GM23338 (cell line): ENCODE measurements around the gene DDX41. TPM values are rescaled to one million over a fixed set of nuclear protein-coding genes. Genes with fewer than 3 reads are reported as not detected.

Experiments
- ATAC-seq: fragments of 200-7000 bp; cut with Tn5 transposase; 3 replicates; pipeline ENCODE4 v1.9.1; 2020
- DNase-seq: peaks from one replicate; pipeline ENCODE4 v3.0.0-alpha.2; 2015; ENCODE audit warnings: low spot score
- H2AFZ ChIP-seq: fragments of 200-600 bp; sonication (generic); 2 replicates; pipeline ENCODE4 v1.8.0; 2016; ENCODE audit warnings: antibody characterized with exemption, mild to moderate bottlenecking, moderate library complexity
- H3F3A ChIP-seq: fragments of 200-600 bp; sonication (generic); replicated peaks from 2 replicates; pipeline ENCODE4 v1.8.0; 2017; ENCODE audit warnings: antibody characterized with exemption, mixed run types, low read depth
- H3K27ac ChIP-seq: fragments of 200-600 bp; sonication (generic); 2 replicates; pipeline ENCODE4 v1.6.1; 2016; ENCODE audit warnings: low read depth
- H3K27me3 ChIP-seq: fragments of 200-600 bp; sonication (generic); 2 replicates; pipeline ENCODE4 v1.8.0; 2016; ENCODE audit warnings: mild to moderate bottlenecking, mixed run types, moderate library complexity; ENCODE audit not compliant: insufficient read depth
- H3K36me3 ChIP-seq: fragments of 200-600 bp; sonication (generic); 2 replicates; pipeline ENCODE4 v1.8.0; 2016; ENCODE audit warnings: mild to moderate bottlenecking; ENCODE audit not compliant: insufficient read depth
- H3K4me1 ChIP-seq: fragments of 200-600 bp; sonication (generic); 2 replicates; pipeline ENCODE4 v1.8.0; 2016; ENCODE audit warnings: mild to moderate bottlenecking, moderate library complexity; ENCODE audit not compliant: insufficient read depth
- H3K4me2 ChIP-seq: fragments of 200-600 bp; sonication (generic); 2 replicates; pipeline ENCODE4 v1.7.1; 2017; ENCODE audit warnings: mixed run types
- H3K4me3 ChIP-seq: fragments of 200-600 bp; sonication (generic); 2 replicates; pipeline ENCODE4 v1.6.1; 2016; ENCODE audit warnings: mixed run types
- H3K79me2 ChIP-seq: fragments of 200-600 bp; sonication (generic); replicated peaks from 2 replicates; pipeline ENCODE4 v1.8.0; 2017; ENCODE audit warnings: mild to moderate bottlenecking; ENCODE audit not compliant: insufficient read depth
- H3K9me2 ChIP-seq: fragments of 200-600 bp; sonication (generic); 2 replicates; pipeline ENCODE4 v1.8.0; 2017; ENCODE audit not compliant: insufficient read depth
- H4K20me1 ChIP-seq: fragments of 200-600 bp; sonication (generic); replicated peaks from 2 replicates; pipeline ENCODE4 v1.8.0; 2017; ENCODE audit warnings: mild to moderate bottlenecking; ENCODE audit not compliant: insufficient read depth
- H3K27ac Mint-ChIP-seq: 2 replicates; pipeline ENCODE4 v1.8.0; 2020; ENCODE audit warnings: inconsistent platforms, mild to moderate bottlenecking, moderate library complexity, mixed read lengths
- H3K27me3 Mint-ChIP-seq: 3 replicates; pipeline ENCODE4 v1.8.0; 2022; ENCODE audit warnings: low read depth, mild to moderate bottlenecking, moderate library complexity, mixed read lengths, inconsistent platforms; ENCODE audit not compliant: insufficient read depth, poor library complexity
- H3K36me3 Mint-ChIP-seq: 3 replicates; pipeline ENCODE4 v1.8.0; 2021; ENCODE audit warnings: low read depth, mild to moderate bottlenecking, inconsistent platforms, moderate library complexity, mixed read lengths
- H3K4me1 Mint-ChIP-seq: 3 replicates; pipeline ENCODE4 v1.8.0; 2020; ENCODE audit warnings: mild to moderate bottlenecking, inconsistent platforms, mixed read lengths
- H3K4me3 Mint-ChIP-seq: 3 replicates; pipeline ENCODE4 v1.8.0; 2021; ENCODE audit warnings: moderate library complexity, mild to moderate bottlenecking, inconsistent platforms, mixed read lengths
- H3K9me3 Mint-ChIP-seq: 3 replicates; pipeline ENCODE4 v1.8.0; 2020; ENCODE audit warnings: moderate library complexity, mild to moderate bottlenecking, inconsistent platforms, mixed read lengths
- CREB1 ChIP-seq: fragments of 250-450 bp; sonication (Bioruptor Pico); IDR thresholded peaks from 2 replicates; pipeline ENCODE4 v1.5.0; 2020; ENCODE audit warnings: low read depth, mild to moderate bottlenecking, moderate library complexity
- EZH2 ChIP-seq: fragments of 200-600 bp; sonication (generic); IDR thresholded peaks from one replicate; pipeline ENCODE4 v1.8.0; 2017; ENCODE audit warnings: antibody characterized with exemption, mild to moderate bottlenecking, low read depth; ENCODE audit not compliant: unreplicated experiment
- EZH2phosphoT487 ChIP-seq: fragments of 200-600 bp; sonication (generic); IDR thresholded peaks from one replicate; pipeline ENCODE4 v1.8.1; 2018; ENCODE audit warnings: antibody characterized with exemption; ENCODE audit not compliant: unreplicated experiment
- JUNB ChIP-seq: IDR thresholded peaks from one replicate; pipeline ENCODE4 v1.6.1; 2016; ENCODE audit warnings: antibody characterized with exemption; ENCODE audit not compliant: unreplicated experiment
- NANOG ChIP-seq: IDR thresholded peaks from 2 replicates; pipeline ENCODE4 v1.6.1; 2016; ENCODE audit warnings: antibody characterized with exemption, borderline replicate concordance
- POLR2AphosphoS5 ChIP-seq: IDR thresholded peaks from 2 replicates; pipeline ENCODE4 v1.6.1; 2016; ENCODE audit warnings: antibody characterized with exemption, low read depth
- STAT1 ChIP-seq: IDR thresholded peaks from one replicate; pipeline ENCODE4 v1.6.1; 2016; ENCODE audit warnings: antibody characterized with exemption; ENCODE audit not compliant: unreplicated experiment
- ZNF114 ChIP-seq: fragments of 250-450 bp; sonication (Bioruptor Pico); IDR thresholded peaks from 2 replicates; pipeline ENCODE4 v1.5.0; 2020; ENCODE audit warnings: mild to moderate bottlenecking, moderate library complexity
- ZNF331 ChIP-seq: fragments of 250-450 bp; sonication (Bioruptor Pico); IDR thresholded peaks from 2 replicates; pipeline ENCODE4 v1.5.0; 2020; ENCODE audit warnings: low read depth, mild to moderate bottlenecking, moderate library complexity
- polyA plus RNA-seq: library from polyadenylated mRNA; unstranded; fragments of >200 nt; fragmentation: Nextera tagmentation; extraction: Ambion mirVana; gene quantifications from 2 replicates; pipeline ENCODE4 v1.2.1, GENCODE V29; 2016
- total RNA-seq: library from RNA; depleted of rRNA; stranded (reverse); fragments of >200 nt; shearing (Covaris generic); gene quantifications from 2 replicates; pipeline ENCODE4 v1.2.3, GENCODE V29; 2014
- TF ChIP-seq, protein P1 (sequence below): IDR thresholded peaks from 2 replicates; pipeline ENCODE4 v1.6.1; 2016; ENCODE audit warnings: antibody characterized with exemption
- TF ChIP-seq, protein P2 (sequence below), 2 experiments: fragments of 200-600 bp in 1 of 2; sonication (generic) in 1 of 2; conservative IDR thresholded peaks; 2 replicates each; pipeline versions ENCODE4 v1.5.1 to v1.6.1; 2016 to 2017; ENCODE audit warnings: antibody characterized with exemption in 2 of 2, low read depth in 2 of 2, mild to moderate bottlenecking in 2 of 2, moderate library complexity in 1 of 2
- TF ChIP-seq, protein P3 (sequence below): fragments of 250-450 bp; sonication (Bioruptor Pico); IDR thresholded peaks from 2 replicates; pipeline ENCODE4 v1.5.0; 2020; ENCODE audit warnings: mild to moderate bottlenecking, moderate library complexity
- TF ChIP-seq, protein P4 (sequence below): IDR thresholded peaks from one replicate; pipeline ENCODE4 v1.6.1; 2018; ENCODE audit warnings: antibody characterized with exemption; ENCODE audit not compliant: unreplicated experiment

Gene DDX41
- total and polyA plus RNA-seq, 2 experiments from 2014 or later = 67.1 to 139 TPM

DNA sequence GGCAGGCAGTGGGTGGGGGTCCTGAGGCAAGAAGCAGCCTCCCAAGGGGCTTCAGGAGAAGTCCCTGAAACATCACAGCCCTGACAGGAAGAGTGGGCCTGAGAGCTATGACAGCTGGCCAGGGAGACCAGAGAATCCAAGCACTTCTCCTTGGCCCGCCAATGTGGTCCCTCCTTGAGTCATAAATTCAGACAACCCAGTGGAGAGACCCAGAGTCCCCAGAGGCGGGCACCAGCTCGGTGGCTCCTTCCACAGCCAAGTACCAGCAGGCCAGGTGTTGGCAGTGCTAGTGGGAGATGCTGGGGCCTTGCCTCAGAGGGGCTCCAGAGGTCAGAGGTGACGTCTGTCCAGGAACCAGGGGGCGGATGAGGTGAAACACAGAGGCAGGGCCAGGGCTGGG lies 5.6 kb downstream of the DDX41 start:
- no peak for ATAC-seq
- Mint-ChIP-seq H3K27me3 (peaks cover 17% of the 10 kb centered on the region), H3K27ac (no peak overlapping the region), H3K9me3 (peaks cover 2% of the 10 kb centered on the region; the same call in 1 of the 3 replicates), H3K4me3 (no peak overlapping the region), H3K36me3 (peaks cover 72% of the 10 kb centered on the region), H3K4me1 (peaks cover 29% of the 10 kb centered on the region)
- H4K20me1 ChIP-seq = no peaks in the 10 kb centered on the region; the same call in 1 of the 2 replicates
- H3K4me2 ChIP-seq = no peak overlapping the region
- peaks cover 15% of the 10 kb centered on the region for H3K4me1 ChIP-seq
- TF ChIP-seq JUNB (no peak), CREB1 (CRISPR knock-in tag) (no peak), NANOG (no peak), POLR2AphosphoS5 (no peak), ZNF114 (no peak), EZH2 (no peak), ZNF331 (CRISPR knock-in tag) (no peak), EZH2phosphoT487 (no peak), STAT1 (no peak)
- TF ChIP-seq, protein P1, sequence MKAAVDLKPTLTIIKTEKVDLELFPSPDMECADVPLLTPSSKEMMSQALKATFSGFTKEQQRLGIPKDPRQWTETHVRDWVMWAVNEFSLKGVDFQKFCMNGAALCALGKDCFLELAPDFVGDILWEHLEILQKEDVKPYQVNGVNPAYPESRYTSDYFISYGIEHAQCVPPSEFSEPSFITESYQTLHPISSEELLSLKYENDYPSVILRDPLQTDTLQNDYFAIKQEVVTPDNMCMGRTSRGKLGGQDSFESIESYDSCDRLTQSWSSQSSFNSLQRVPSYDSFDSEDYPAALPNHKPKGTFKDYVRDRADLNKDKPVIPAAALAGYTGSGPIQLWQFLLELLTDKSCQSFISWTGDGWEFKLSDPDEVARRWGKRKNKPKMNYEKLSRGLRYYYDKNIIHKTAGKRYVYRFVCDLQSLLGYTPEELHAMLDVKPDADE = no peak
- TF ChIP-seq, protein P2, sequence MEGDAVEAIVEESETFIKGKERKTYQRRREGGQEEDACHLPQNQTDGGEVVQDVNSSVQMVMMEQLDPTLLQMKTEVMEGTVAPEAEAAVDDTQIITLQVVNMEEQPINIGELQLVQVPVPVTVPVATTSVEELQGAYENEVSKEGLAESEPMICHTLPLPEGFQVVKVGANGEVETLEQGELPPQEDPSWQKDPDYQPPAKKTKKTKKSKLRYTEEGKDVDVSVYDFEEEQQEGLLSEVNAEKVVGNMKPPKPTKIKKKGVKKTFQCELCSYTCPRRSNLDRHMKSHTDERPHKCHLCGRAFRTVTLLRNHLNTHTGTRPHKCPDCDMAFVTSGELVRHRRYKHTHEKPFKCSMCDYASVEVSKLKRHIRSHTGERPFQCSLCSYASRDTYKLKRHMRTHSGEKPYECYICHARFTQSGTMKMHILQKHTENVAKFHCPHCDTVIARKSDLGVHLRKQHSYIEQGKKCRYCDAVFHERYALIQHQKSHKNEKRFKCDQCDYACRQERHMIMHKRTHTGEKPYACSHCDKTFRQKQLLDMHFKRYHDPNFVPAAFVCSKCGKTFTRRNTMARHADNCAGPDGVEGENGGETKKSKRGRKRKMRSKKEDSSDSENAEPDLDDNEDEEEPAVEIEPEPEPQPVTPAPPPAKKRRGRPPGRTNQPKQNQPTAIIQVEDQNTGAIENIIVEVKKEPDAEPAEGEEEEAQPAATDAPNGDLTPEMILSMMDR (conservative IDR thresholded peaks at IDR 0.05; ENCODE audit: low read depth in 2 of 2) = no peak
- TF ChIP-seq, protein P3, sequence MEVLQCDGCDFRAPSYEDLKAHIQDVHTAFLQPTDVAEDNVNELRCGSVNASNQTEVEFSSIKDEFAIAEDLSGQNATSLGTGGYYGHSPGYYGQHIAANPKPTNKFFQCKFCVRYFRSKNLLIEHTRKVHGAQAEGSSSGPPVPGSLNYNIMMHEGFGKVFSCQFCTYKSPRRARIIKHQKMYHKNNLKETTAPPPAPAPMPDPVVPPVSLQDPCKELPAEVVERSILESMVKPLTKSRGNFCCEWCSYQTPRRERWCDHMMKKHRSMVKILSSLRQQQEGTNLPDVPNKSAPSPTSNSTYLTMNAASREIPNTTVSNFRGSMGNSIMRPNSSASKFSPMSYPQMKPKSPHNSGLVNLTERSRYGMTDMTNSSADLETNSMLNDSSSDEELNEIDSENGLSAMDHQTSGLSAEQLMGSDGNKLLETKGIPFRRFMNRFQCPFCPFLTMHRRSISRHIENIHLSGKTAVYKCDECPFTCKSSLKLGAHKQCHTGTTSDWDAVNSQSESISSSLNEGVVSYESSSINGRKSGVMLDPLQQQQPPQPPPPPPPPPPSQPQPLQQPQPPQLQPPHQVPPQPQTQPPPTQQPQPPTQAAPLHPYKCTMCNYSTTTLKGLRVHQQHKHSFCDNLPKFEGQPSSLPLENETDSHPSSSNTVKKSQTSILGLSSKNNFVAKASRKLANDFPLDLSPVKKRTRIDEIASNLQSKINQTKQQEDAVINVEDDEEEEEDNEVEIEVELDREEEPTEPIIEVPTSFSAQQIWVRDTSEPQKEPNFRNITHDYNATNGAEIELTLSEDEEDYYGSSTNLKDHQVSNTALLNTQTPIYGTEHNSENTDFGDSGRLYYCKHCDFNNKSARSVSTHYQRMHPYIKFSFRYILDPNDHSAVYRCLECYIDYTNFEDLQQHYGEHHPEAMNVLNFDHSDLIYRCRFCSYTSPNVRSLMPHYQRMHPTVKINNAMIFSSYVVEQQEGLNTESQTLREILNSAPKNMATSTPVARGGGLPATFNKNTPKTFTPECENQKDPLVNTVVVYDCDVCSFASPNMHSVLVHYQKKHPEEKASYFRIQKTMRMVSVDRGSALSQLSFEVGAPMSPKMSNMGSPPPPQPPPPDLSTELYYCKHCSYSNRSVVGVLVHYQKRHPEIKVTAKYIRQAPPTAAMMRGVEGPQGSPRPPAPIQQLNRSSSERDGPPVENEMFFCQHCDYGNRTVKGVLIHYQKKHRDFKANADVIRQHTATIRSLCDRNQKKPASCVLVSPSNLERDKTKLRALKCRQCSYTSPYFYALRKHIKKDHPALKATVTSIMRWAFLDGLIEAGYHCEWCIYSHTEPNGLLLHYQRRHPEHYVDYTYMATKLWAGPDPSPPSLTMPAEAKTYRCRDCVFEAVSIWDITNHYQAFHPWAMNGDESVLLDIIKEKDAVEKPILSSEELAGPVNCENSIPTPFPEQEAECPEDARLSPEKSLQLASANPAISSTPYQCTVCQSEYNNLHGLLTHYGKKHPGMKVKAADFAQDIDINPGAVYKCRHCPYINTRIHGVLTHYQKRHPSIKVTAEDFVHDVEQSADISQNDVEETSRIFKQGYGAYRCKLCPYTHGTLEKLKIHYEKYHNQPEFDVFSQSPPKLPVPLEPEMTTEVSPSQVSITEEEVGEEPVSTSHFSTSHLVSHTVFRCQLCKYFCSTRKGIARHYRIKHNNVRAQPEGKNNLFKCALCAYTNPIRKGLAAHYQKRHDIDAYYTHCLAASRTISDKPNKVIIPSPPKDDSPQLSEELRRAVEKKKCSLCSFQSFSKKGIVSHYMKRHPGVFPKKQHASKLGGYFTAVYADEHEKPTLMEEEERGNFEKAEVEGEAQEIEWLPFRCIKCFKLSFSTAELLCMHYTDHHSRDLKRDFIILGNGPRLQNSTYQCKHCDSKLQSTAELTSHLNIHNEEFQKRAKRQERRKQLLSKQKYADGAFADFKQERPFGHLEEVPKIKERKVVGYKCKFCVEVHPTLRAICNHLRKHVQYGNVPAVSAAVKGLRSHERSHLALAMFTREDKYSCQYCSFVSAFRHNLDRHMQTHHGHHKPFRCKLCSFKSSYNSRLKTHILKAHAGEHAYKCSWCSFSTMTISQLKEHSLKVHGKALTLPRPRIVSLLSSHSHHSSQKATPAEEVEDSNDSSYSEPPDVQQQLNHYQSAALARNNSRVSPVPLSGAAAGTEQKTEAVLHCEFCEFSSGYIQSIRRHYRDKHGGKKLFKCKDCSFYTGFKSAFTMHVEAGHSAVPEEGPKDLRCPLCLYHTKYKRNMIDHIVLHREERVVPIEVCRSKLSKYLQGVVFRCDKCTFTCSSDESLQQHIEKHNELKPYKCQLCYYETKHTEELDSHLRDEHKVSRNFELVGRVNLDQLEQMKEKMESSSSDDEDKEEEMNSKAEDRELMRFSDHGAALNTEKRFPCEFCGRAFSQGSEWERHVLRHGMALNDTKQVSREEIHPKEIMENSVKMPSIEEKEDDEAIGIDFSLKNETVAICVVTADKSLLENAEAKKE (CRISPR knock-in tag) = no peak
- TF ChIP-seq, protein P4, sequence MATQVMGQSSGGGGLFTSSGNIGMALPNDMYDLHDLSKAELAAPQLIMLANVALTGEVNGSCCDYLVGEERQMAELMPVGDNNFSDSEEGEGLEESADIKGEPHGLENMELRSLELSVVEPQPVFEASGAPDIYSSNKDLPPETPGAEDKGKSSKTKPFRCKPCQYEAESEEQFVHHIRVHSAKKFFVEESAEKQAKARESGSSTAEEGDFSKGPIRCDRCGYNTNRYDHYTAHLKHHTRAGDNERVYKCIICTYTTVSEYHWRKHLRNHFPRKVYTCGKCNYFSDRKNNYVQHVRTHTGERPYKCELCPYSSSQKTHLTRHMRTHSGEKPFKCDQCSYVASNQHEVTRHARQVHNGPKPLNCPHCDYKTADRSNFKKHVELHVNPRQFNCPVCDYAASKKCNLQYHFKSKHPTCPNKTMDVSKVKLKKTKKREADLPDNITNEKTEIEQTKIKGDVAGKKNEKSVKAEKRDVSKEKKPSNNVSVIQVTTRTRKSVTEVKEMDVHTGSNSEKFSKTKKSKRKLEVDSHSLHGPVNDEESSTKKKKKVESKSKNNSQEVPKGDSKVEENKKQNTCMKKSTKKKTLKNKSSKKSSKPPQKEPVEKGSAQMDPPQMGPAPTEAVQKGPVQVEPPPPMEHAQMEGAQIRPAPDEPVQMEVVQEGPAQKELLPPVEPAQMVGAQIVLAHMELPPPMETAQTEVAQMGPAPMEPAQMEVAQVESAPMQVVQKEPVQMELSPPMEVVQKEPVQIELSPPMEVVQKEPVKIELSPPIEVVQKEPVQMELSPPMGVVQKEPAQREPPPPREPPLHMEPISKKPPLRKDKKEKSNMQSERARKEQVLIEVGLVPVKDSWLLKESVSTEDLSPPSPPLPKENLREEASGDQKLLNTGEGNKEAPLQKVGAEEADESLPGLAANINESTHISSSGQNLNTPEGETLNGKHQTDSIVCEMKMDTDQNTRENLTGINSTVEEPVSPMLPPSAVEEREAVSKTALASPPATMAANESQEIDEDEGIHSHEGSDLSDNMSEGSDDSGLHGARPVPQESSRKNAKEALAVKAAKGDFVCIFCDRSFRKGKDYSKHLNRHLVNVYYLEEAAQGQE = no peak
- H3F3A ChIP-seq = peaks cover 5% of the 10 kb centered on the region; the same call in 1 of the 2 replicates
- no peak overlapping the region for H3K27ac ChIP-seq
- no peak overlapping the region for H2AFZ ChIP-seq
- peaks cover 13% of the 10 kb centered on the region for H3K36me3 ChIP-seq
- no peaks in the 10 kb centered on the region for H3K9me2 ChIP-seq
- H3K79me2 ChIP-seq = peaks cover 13% of the 10 kb centered on the region
- H3K27me3 ChIP-seq = no peaks in the 10 kb centered on the region
- no peak for DNase-seq
- no peak overlapping the region for H3K4me3 ChIP-seq
